Keratinocyte (primary cell): ENCODE results near the gene RNF112.

Source experiments
- CTCF ChIP-seq, 3 experiments: IDR thresholded peaks in 1 of 3; conservative IDR thresholded peaks in 1 of 3; optimal IDR thresholded peaks in 1 of 3; 2 replicates in 2 of 3; 3 replicates in 1 of 3; pipeline versions ENCODE3 to v1.5.1; 2011; ENCODE audit warnings: low read length in 3 of 3, mild to moderate bottlenecking in 3 of 3, moderate library complexity in 2 of 3, control low read depth in 1 of 3, inconsistent platforms in 1 of 3; ENCODE audit not compliant: insufficient read depth in 2 of 3; ENCODE audit errors: extremely low read depth in 1 of 3
- EZH2 ChIP-seq: IDR thresholded peaks from one replicate; pipeline ENCODE4 v1.6.1; 2012; ENCODE audit warnings: inconsistent platforms, mild to moderate bottlenecking, low read length, moderate library complexity

- TF ChIP-seq CTCF (optimal IDR thresholded peaks at IDR 0.05 in 1 of 3, IDR thresholded peaks at IDR 0.05 in 1 of 3, conservative IDR thresholded peaks at IDR 0.05 in 1 of 3; ENCODE audit: extremely low read depth in 1 of 3, insufficient read depth in 2 of 3, low read length in 3 of 3) (no peak), EZH2 (no peak)
These were observed 33.2 kb upstream of the RNF112 start for GRCh38 chr17:19377602-19378415.
